OCI-LY1 (cell line): Measurements from ENCODE around the gene METTL25B.

ENCODE experiments used
- H2AFZ ChIP-seq: fragments of 200-600 bp; sonication (generic), shearing (Covaris generic); 2 replicates; pipeline ENCODE4 v1.6.0; 2014; ENCODE audit warnings: antibody characterized with exemption, mild to moderate bottlenecking, low read length
- H3F3A ChIP-seq: fragments of 200-600 bp; sonication (generic), shearing (Covaris generic); 2 replicates; pipeline ENCODE4 v1.6.0; 2014; ENCODE audit warnings: mild to moderate bottlenecking, antibody characterized with exemption, low read length, moderate library complexity; ENCODE audit not compliant: insufficient read depth
- H3K27ac ChIP-seq: fragments of 200-600 bp; sonication (generic); 2 replicates; pipeline ENCODE4 v1.5.1; 2014; ENCODE audit warnings: low read length, mixed run types, mild to moderate bottlenecking, low read depth; ENCODE audit not compliant: poor library complexity, severe bottlenecking
- H3K27me3 ChIP-seq: fragments of 200-600 bp; sonication (generic); 2 replicates; pipeline ENCODE4 v1.6.0; 2014; ENCODE audit warnings: antibody characterized with exemption, mild to moderate bottlenecking, low read length, moderate library complexity; ENCODE audit not compliant: insufficient read depth
- H3K36me3 ChIP-seq: fragments of 200-600 bp; sonication (generic); 2 replicates; pipeline ENCODE4 v1.6.1; 2014; ENCODE audit warnings: mild to moderate bottlenecking, antibody characterized with exemption, low read length, moderate library complexity, mixed read lengths; ENCODE audit not compliant: insufficient read depth
- H3K4me1 ChIP-seq: fragments of 200-600 bp; sonication (generic); 2 replicates; pipeline ENCODE4 v1.5.1; 2014; ENCODE audit warnings: mild to moderate bottlenecking, low read length, moderate library complexity; ENCODE audit not compliant: insufficient read depth, severe bottlenecking
- H3K4me2 ChIP-seq: fragments of 200-600 bp; sonication (generic), shearing (Covaris generic); 2 replicates; pipeline ENCODE4 v1.6.1; 2014; ENCODE audit warnings: low read length
- H3K4me3 ChIP-seq: fragments of 200-600 bp; sonication (generic); 2 replicates; pipeline ENCODE4 v1.5.1; 2014; ENCODE audit warnings: low read length, low read depth, mild to moderate bottlenecking, mixed read lengths; ENCODE audit not compliant: poor library complexity, severe bottlenecking
- H3K79me2 ChIP-seq: fragments of 200-600 bp; shearing (Covaris generic); 2 replicates; pipeline ENCODE4 v1.6.1; 2016; ENCODE audit warnings: mixed run types, low read length, mixed read lengths; ENCODE audit not compliant: insufficient read depth
- H3K9ac ChIP-seq: fragments of 200-600 bp; sonication (generic), shearing (Covaris generic); 2 replicates; pipeline ENCODE4 v1.6.1; 2014; ENCODE audit warnings: mild to moderate bottlenecking, low read length, mixed read lengths
- H3K9me2 ChIP-seq: fragments of 200-600 bp; sonication (generic), shearing (Covaris generic); 2 replicates; pipeline ENCODE4 v1.6.1; 2014; ENCODE audit warnings: low read depth, mild to moderate bottlenecking, low read length, mixed read lengths
- H3K9me3 ChIP-seq: fragments of 200-600 bp; shearing (Covaris generic); 2 replicates; pipeline ENCODE4 v1.6.1; 2014; ENCODE audit warnings: low read length, mixed read lengths
- H4K20me1 ChIP-seq: fragments of 200-600 bp; sonication (generic), shearing (Covaris generic); 2 replicates; pipeline ENCODE4 v1.6.0; 2016; ENCODE audit warnings: mild to moderate bottlenecking, low read length; ENCODE audit not compliant: insufficient read depth
- CTCF ChIP-seq: fragments of 200-600 bp; sonication (generic), shearing (Covaris generic); IDR thresholded peaks from 2 replicates; pipeline ENCODE4 v1.5.1; 2017; ENCODE audit warnings: mild to moderate bottlenecking, antibody characterized with exemption, low read length, moderate library complexity, mixed read lengths
- EZH2 ChIP-seq: fragments of 200-600 bp; sonication (generic), shearing (Covaris generic); IDR thresholded peaks from 2 replicates; pipeline ENCODE4 v1.8.0; 2017; ENCODE audit warnings: borderline replicate concordance, mixed run types, mild to moderate bottlenecking, antibody characterized with exemption, low read length, moderate library complexity, mixed read lengths

Gene METTL25B

DNA sequence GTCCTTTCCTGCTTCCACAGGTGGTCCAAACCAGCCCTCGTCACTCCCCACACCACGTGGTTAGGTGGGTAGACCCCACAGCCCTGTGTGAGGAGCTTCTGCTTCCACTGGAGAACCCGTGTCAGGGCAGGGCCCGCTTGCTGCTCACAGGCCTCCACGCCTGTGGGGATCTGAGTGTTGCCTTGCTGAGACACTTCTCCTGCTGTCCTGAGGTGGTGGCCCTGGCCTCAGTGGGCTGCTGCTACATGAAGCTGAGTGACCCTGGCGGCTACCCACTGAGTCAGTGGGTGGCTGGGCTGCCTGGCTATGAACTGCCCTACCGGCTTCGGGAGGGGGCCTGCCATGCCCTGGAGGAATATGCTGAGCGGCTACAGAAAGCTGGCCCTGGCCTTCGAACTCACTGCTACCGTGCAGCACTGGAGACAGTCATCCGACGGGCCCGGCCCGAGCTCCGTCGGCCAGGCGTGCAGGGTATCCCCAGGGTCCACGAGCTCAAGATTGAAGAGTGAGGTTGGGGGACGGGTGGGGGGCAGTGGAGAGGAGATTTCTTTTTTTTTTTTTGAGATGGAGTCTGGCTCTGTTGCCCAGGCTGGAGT, 5.8 kb downstream of the METTL25B start:
- H4K20me1 ChIP-seq: no peaks in the 10 kb centered on the region
- H3K4me2 ChIP-seq: no peak overlapping the region
- H3K27me3 ChIP-seq: no peaks in the 10 kb centered on the region
- peaks cover 39% of the 10 kb centered on the region for H3K36me3 ChIP-seq
- H2AFZ ChIP-seq: no peak overlapping the region
- TF ChIP-seq CTCF (no peak), EZH2 (no peak)
- H3K4me3 ChIP-seq: no peak overlapping the region
- no peak overlapping the region for H3K27ac ChIP-seq
- H3K9ac ChIP-seq: no peak overlapping the region
- H3K9me3 ChIP-seq: no peaks in the 10 kb centered on the region
- peaks cover 10% of the 10 kb centered on the region for H3K4me1 ChIP-seq
- no peaks in the 10 kb centered on the region for H3K79me2 ChIP-seq
- no peaks in the 10 kb centered on the region; the same call in 1 of the 2 replicates for H3F3A ChIP-seq
- H3K9me2 ChIP-seq: no peaks in the 10 kb centered on the region

DNA sequence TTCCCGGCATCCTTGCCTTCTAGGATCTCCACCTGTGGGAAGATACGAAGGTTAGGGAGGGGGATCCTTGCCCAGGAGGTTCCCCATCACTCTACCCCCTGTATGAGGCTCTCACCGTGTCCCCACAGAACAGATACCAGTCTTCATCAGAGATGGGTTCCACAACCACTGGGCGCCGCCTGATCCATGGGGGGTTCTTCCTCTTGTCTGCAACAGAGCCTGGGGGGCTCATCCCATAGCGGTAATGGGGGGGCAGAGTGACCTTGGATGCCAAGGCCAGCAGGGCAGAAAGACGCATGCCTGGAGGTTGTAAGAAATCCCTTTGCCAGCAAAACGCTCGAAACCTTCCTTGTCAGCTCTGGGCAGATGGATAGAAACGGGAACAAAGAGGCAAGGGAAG, 10.1 kb downstream of the METTL25B start:
- peaks cover 71% of the 10 kb centered on the region for H3K36me3 ChIP-seq
- H3F3A ChIP-seq: 0 out of 2 replicates have a peak, but pooled peaks cover 9% of the 10 kb centered on the region

DNA sequence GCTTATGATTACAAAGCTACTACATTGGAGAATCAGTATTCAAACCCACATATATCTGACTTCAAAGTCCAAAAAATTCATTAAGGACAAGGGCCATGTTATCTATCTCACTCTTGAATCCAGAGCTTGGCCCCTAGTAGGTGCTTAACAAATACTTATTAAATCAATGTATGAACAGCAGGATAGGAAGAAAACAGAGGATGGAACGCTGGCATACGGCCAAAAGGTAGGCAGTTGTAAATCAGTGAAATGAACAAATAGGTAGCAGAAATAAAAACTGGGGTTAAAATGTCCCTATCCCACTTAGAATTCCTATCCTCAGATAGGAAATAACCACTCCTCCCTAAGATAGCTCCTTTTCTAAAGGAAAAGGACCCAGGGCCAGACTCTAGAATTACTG, 10.6 kb downstream of the METTL25B start:
- Histone ChIP-seq H3K4me2 (no peak overlapping the region), H3K36me3 (peaks cover 72% of the 10 kb centered on the region), H3F3A (0 out of 2 replicates have a peak, but pooled peaks cover 9% of the 10 kb centered on the region), H3K9me2 (no peaks in the 10 kb centered on the region), H3K4me1 (peaks cover 21% of the 10 kb centered on the region), H3K27ac (no peak overlapping the region), H4K20me1 (no peaks in the 10 kb centered on the region), H2AFZ (no peak overlapping the region), H3K9me3 (no peaks in the 10 kb centered on the region), H3K79me2 (peaks cover 7% of the 10 kb centered on the region), H3K9ac (no peak overlapping the region), H3K4me3 (no peak overlapping the region), H3K27me3 (no peaks in the 10 kb centered on the region)
- no peak for TF ChIP-seq EZH2
- TF ChIP-seq CTCF: no peak

More for the DNA sequence above, 10.1 kb downstream of the METTL25B start:
- Histone ChIP-seq H3K9me2 (no peaks in the 10 kb centered on the region), H3K9me3 (no peaks in the 10 kb centered on the region), H3K4me1 (peaks cover 21% of the 10 kb centered on the region), H3K79me2 (peaks cover 7% of the 10 kb centered on the region), H4K20me1 (no peaks in the 10 kb centered on the region), H3K4me3 (no peak overlapping the region), H3K27me3 (no peaks in the 10 kb centered on the region), H2AFZ (no peak overlapping the region), H3K4me2 (no peak overlapping the region), H3K27ac (no peak overlapping the region), H3K9ac (no peak overlapping the region)
- TF ChIP-seq EZH2 (no peak), CTCF (no peak)
